Measurements from ENCODE around the gene PTPRD. TPM values are rescaled to one million over a fixed set of nuclear protein-coding genes. Genes with fewer than 3 reads are reported as not detected.

The PTPRD gene
- total RNA-seq, 1 experiment from 2014 or later = 70.1 TPM

GRCh38 chr9:8570776-8571175, 2042.0 kb downstream of the PTPRD start:
- H3K36me3 Mint-ChIP-seq (ENCODE audit: insufficient read depth, unreplicated experiment) = no peaks in the 10 kb centered on the region
- H3K9me3 Mint-ChIP-seq (ENCODE audit: unreplicated experiment) = no peaks in the 10 kb centered on the region
- no peaks in the 10 kb centered on the region for H3K27me3 Mint-ChIP-seq (ENCODE audit: insufficient read depth, unreplicated experiment)
- Histone ChIP-seq H3K36me3 (ENCODE audit: control insufficient read depth, insufficient read depth, low read length) (no peaks in the 10 kb centered on the region), H3K4me1 (no peaks in the 10 kb centered on the region), H3K27me3 (replicated peaks; ENCODE audit: control insufficient read depth, insufficient read depth, low read length) (no peaks in the 10 kb centered on the region), H3K9me3 (no peaks in the 10 kb centered on the region), H3K4me3 (ENCODE audit: low read depth, low read length) (no peak overlapping the region)
- no peak for DNase-seq
- TF ChIP-seq CTCF (IDR thresholded peaks at IDR 0.05; ENCODE audit: insufficient read depth in 1 of 2, low read depth in 1 of 2, low read length in 1 of 2, severe bottlenecking in 1 of 2, unreplicated experiment in 1 of 2) = no peak
- CTCF ChIA-PET = no interaction called here
- no peak overlapping the region for H3K4me3 Mint-ChIP-seq (ENCODE audit: unreplicated experiment)
- POLR2A ChIA-PET = no interaction called here
- intact Hi-C loops (cut with micrococcal nuclease; ENCODE audit: unreplicated experiment) = no loop called here
- H3K27ac Mint-ChIP-seq (ENCODE audit: unreplicated experiment) = no peak overlapping the region
- no peaks in the 10 kb centered on the region for H3K4me1 Mint-ChIP-seq (ENCODE audit: low read depth, unreplicated experiment)
- BruUV-seq (replicated peaks) = no TSS peak

- no peak for DNase-seq
- Histone ChIP-seq H3K4me3 (ENCODE audit: low read depth, low read length) (no peak overlapping the region), H3K27me3 (replicated peaks; ENCODE audit: control insufficient read depth, insufficient read depth, low read length) (no peaks in the 10 kb centered on the region), H3K9me3 (no peaks in the 10 kb centered on the region), H3K4me1 (no peaks in the 10 kb centered on the region), H3K36me3 (ENCODE audit: control insufficient read depth, insufficient read depth, low read length) (no peaks in the 10 kb centered on the region)
- no TSS peak for BruUV-seq (replicated peaks)
- Mint-ChIP-seq H3K27ac (ENCODE audit: unreplicated experiment) (no peak overlapping the region), H3K27me3 (ENCODE audit: insufficient read depth, unreplicated experiment) (no peaks in the 10 kb centered on the region), H3K36me3 (ENCODE audit: insufficient read depth, unreplicated experiment) (no peaks in the 10 kb centered on the region), H3K4me3 (ENCODE audit: unreplicated experiment) (no peak overlapping the region), H3K4me1 (ENCODE audit: low read depth, unreplicated experiment) (no peaks in the 10 kb centered on the region), H3K9me3 (ENCODE audit: unreplicated experiment) (no peaks in the 10 kb centered on the region)
- POLR2A ChIA-PET = no interaction called here
- CTCF ChIA-PET = no interaction called here
- intact Hi-C loops (cut with micrococcal nuclease; ENCODE audit: unreplicated experiment) = no loop called here
- no peak for TF ChIP-seq CTCF (IDR thresholded peaks at IDR 0.05; ENCODE audit: insufficient read depth in 1 of 2, low read depth in 1 of 2, low read length in 1 of 2, severe bottlenecking in 1 of 2, unreplicated experiment in 1 of 2)
These were observed 2043.0 kb downstream of the PTPRD start for GRCh38 chr9:8569823-8570222.

GRCh38 chr9:8567963-8568579, 2044.7 kb downstream of the PTPRD start:
- Mint-ChIP-seq H3K27me3 (ENCODE audit: insufficient read depth, unreplicated experiment) (no peaks in the 10 kb centered on the region), H3K9me3 (ENCODE audit: unreplicated experiment) (no peaks in the 10 kb centered on the region), H3K4me3 (ENCODE audit: unreplicated experiment) (no peak overlapping the region), H3K27ac (ENCODE audit: unreplicated experiment) (no peak overlapping the region), H3K4me1 (ENCODE audit: low read depth, unreplicated experiment) (no peaks in the 10 kb centered on the region), H3K36me3 (ENCODE audit: insufficient read depth, unreplicated experiment) (no peaks in the 10 kb centered on the region)
- DNase-seq = no peak
- ChIA-PET POLR2A (no interaction called here), CTCF (no interaction called here)
- Histone ChIP-seq H3K27me3 (replicated peaks; ENCODE audit: control insufficient read depth, insufficient read depth, low read length) (no peaks in the 10 kb centered on the region), H3K36me3 (ENCODE audit: control insufficient read depth, insufficient read depth, low read length) (no peaks in the 10 kb centered on the region), H3K4me1 (no peaks in the 10 kb centered on the region), H3K9me3 (no peaks in the 10 kb centered on the region), H3K4me3 (ENCODE audit: low read depth, low read length) (no peak overlapping the region)
- BruUV-seq (replicated peaks) = no TSS peak
- intact Hi-C loops (cut with micrococcal nuclease; ENCODE audit: unreplicated experiment) = no loop called here
- TF ChIP-seq CTCF (IDR thresholded peaks at IDR 0.05; ENCODE audit: insufficient read depth in 1 of 2, low read depth in 1 of 2, low read length in 1 of 2, severe bottlenecking in 1 of 2, unreplicated experiment in 1 of 2) = no peak
